ENCODE data around the gene FBXL2. TPM values are rescaled to one million over a fixed set of nuclear protein-coding genes. Genes with fewer than 3 reads are reported as not detected.

The FBXL2 gene
- polyA plus RNA-seq, 1 experiment, result 19.1 TPM

- Histone ChIP-seq H3K27me3 (ENCODE audit: control insufficient read depth, insufficient read depth, low read length) (no peaks in the 10 kb centered on the region), H3K36me3 (ENCODE audit: control insufficient read depth, insufficient read depth, low read length) (peaks cover 6% of the 10 kb centered on the region), H3K4me3 (ENCODE audit: low read depth, low read length) (no peak overlapping the region)
- CTCF ChIA-PET, result no interaction called here
- no peak for TF ChIP-seq CTCF (IDR thresholded peaks at IDR 0.05; ENCODE audit: insufficient read depth, low read depth, low read length)
- POLR2A ChIA-PET, result no interaction called here
- no peak for DNase-seq (ENCODE audit: low read depth)
Measured at GRCh38 chr3:33380653-33381052, 103.4 kb downstream of the FBXL2 start.

DNA sequence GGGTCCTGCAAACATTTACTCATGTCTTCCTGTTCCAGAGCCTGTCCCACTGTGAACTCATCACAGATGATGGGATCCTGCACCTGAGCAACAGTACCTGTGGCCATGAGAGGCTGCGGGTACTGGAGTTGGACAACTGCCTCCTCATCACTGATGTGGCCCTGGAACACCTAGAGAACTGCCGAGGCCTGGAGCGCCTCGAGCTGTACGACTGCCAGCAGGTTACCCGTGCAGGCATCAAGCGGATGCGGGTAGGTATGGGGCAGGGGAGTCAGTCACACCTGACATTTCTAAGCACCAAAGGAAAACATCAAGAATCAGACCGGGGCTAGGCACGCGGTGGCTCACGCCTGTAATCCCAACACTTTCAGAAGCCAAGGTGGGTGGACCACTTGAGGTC lies 106.7 kb downstream of the FBXL2 start:
- ChIA-PET POLR2A (no interaction called here), CTCF (interaction anchor here (1.5 to 5.8 kb wide), 2 partner anchors 11 to 253 kb away, joined by 3 to 51 read pairs; no protein-coding TSS in a partner anchor)
- no peak for TF ChIP-seq CTCF (IDR thresholded peaks at IDR 0.05; ENCODE audit: insufficient read depth, low read depth, low read length)
- Histone ChIP-seq H3K36me3 (ENCODE audit: control insufficient read depth, insufficient read depth, low read length) (peaks cover 6% of the 10 kb centered on the region), H3K4me3 (ENCODE audit: low read depth, low read length) (no peak overlapping the region), H3K27me3 (ENCODE audit: control insufficient read depth, insufficient read depth, low read length) (no peaks in the 10 kb centered on the region)
- DNase-seq (ENCODE audit: low read depth), result no peak

GRCh38 chr3:33385423-33385822 lies 108.2 kb downstream of the FBXL2 start:
- no peak for TF ChIP-seq CTCF (IDR thresholded peaks at IDR 0.05; ENCODE audit: insufficient read depth, low read depth, low read length)
- H3K27me3 ChIP-seq (ENCODE audit: control insufficient read depth, insufficient read depth, low read length), result no peaks in the 10 kb centered on the region
- H3K4me3 ChIP-seq (ENCODE audit: low read depth, low read length), result no peak overlapping the region
- POLR2A ChIA-PET, result no interaction called here
- DNase-seq (ENCODE audit: low read depth), result no peak
- CTCF ChIA-PET, result interaction anchor here (1.1 to 5.8 kb wide), 2 partner anchors 13 to 254 kb away, joined by 4 to 51 read pairs; no protein-coding TSS in a partner anchor
- peaks cover 10% of the 10 kb centered on the region for H3K36me3 ChIP-seq (ENCODE audit: control insufficient read depth, insufficient read depth, low read length)

- ChIA-PET POLR2A (no interaction called here), CTCF (interaction anchor here (0.6 to 5.8 kb wide), 3 partner anchors 14 to 255 kb away, joined by 3 to 51 read pairs (median 7); no protein-coding TSS in a partner anchor)
- TF ChIP-seq CTCF (IDR thresholded peaks at IDR 0.05; ENCODE audit: insufficient read depth, low read depth, low read length), result no peak
- Histone ChIP-seq H3K27me3 (ENCODE audit: control insufficient read depth, insufficient read depth, low read length) (no peaks in the 10 kb centered on the region), H3K36me3 (ENCODE audit: control insufficient read depth, insufficient read depth, low read length) (peaks cover 10% of the 10 kb centered on the region), H3K4me3 (ENCODE audit: low read depth, low read length) (no peak overlapping the region)
- DNase-seq (ENCODE audit: low read depth), result no peak
Measured at GRCh38 chr3:33386631-33387030, 109.4 kb downstream of the FBXL2 start.

DNA sequence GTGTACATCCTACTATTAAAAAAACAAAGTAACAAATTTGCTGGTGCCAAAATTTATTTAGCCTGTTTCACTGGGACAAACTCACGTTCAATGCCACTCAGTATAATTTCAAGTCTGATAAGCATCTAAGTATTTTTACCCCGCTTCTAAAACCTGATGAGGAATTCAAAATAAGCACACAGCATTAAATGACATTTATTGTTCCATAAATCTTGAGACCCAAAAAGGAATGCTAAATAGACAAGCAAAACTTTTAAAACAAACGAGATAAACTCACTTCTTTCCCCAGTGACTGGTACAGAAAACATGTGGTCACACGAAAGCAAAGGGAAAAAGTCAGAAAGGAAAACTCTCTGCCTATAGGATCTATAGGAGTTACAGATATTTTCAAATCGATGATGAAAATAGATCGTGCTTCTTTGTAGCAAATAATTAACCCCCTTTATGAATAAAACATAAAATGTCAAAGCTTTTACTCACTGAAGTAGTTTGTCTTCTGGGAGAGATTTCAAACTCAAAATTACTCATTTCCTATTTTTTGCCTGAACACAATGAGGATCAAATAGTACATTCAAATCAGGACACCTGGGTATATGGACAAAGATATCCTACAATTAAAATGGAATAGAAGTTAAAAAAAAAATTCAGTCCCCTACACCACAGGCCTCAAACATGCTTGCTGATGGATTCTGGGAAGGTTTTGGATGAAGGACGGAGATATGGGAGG lies 111.3 kb downstream of the FBXL2 start:
- H3K36me3 ChIP-seq (ENCODE audit: control insufficient read depth, insufficient read depth, low read length), result peaks cover 9% of the 10 kb centered on the region
- no peak for TF ChIP-seq CTCF (IDR thresholded peaks at IDR 0.05; ENCODE audit: insufficient read depth, low read depth, low read length)
- CTCF ChIA-PET, result interaction anchor here (1.1 to 5.8 kb wide), 3 partner anchors 15 to 41 kb away, joined by 3 to 51 read pairs (median 3); no protein-coding TSS in a partner anchor
- no peak overlapping the region for H3K4me3 ChIP-seq (ENCODE audit: low read depth, low read length)
- POLR2A ChIA-PET, result no interaction called here
- DNase-seq (ENCODE audit: low read depth), result no peak
- H3K27me3 ChIP-seq (ENCODE audit: control insufficient read depth, insufficient read depth, low read length), result no peaks in the 10 kb centered on the region

Measured in BJ (cell line).